ENCODE data around the gene DOCK3.

DNA sequence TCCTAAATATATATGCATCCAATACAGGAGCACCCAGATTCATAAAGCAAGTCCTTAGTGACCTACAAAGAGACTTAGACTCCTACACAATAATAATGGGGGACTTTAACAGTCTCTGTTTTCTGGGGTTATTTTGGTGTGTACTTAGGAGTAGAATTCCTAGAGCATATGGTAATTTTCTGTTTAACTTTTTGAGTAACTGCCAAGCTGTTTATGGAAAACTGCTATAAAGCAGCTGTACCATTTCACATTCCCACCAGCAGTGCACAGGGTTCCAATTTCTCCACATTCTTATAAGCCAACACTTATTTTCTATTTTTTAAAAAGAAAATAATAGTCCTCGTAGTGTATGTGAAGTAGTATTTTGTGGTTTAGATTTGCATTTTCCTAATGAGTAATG, 68.9 kb downstream of the DOCK3 start:
- TF ChIP-seq, protein P1, sequence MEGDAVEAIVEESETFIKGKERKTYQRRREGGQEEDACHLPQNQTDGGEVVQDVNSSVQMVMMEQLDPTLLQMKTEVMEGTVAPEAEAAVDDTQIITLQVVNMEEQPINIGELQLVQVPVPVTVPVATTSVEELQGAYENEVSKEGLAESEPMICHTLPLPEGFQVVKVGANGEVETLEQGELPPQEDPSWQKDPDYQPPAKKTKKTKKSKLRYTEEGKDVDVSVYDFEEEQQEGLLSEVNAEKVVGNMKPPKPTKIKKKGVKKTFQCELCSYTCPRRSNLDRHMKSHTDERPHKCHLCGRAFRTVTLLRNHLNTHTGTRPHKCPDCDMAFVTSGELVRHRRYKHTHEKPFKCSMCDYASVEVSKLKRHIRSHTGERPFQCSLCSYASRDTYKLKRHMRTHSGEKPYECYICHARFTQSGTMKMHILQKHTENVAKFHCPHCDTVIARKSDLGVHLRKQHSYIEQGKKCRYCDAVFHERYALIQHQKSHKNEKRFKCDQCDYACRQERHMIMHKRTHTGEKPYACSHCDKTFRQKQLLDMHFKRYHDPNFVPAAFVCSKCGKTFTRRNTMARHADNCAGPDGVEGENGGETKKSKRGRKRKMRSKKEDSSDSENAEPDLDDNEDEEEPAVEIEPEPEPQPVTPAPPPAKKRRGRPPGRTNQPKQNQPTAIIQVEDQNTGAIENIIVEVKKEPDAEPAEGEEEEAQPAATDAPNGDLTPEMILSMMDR (IDR thresholded peaks at IDR 0.05; ENCODE audit: low read depth, low read length, poor library complexity, severe bottlenecking) = no peak
- no peak for TF ChIP-seq EZH2phosphoT487 (IDR thresholded peaks at IDR 0.05; ENCODE audit: borderline replicate concordance, low read length)

Data from DOHH2 (cell line).